SK-N-MC (cell line): ENCODE data around the gene CLEC4C.
"Not testable (repeated sequence)": the region's sequence is repeated elsewhere in the genome, so short reads cannot be mapped to it uniquely, and the experiment has no call there.

Experiments
- DNase-seq: peaks from one replicate; pipeline ENCODE4 v3.0.0-alpha.2; 2011; ENCODE audit warnings: low read depth, low spot score
- H3K27ac ChIP-seq: fragments of 200-600 bp; sonication (generic); 2 replicates; pipeline ENCODE4 v1.5.1; 2016; ENCODE audit warnings: mixed run types
- H3K36me3 ChIP-seq: fragments of 200-600 bp; sonication (generic); 2 replicates; pipeline ENCODE4 v1.6.1; 2017; ENCODE audit warnings: antibody characterized with exemption, low read length, mixed read lengths; ENCODE audit not compliant: insufficient read depth
- H3K4me3 ChIP-seq: fragments of 200-600 bp; sonication (generic); 2 replicates; pipeline ENCODE4 v1.5.1; 2016
- H3K9ac ChIP-seq: fragments of 200-600 bp; sonication (generic); 2 replicates; pipeline ENCODE4 v1.8.0; 2017; ENCODE audit warnings: mixed run types, mixed read lengths; ENCODE audit not compliant: insufficient read length
- H3K9me3 ChIP-seq: fragments of 200-600 bp; sonication (generic); 2 replicates; pipeline ENCODE4 v1.6.1; 2017; ENCODE audit warnings: low read depth, mild to moderate bottlenecking, antibody characterized with exemption, low read length, moderate library complexity, mixed read lengths
- EZH2 ChIP-seq: fragments of 200-600 bp; sonication (generic); IDR thresholded peaks from one replicate; pipeline ENCODE4 v1.6.1; 2017; ENCODE audit warnings: antibody characterized with exemption
- FOXP2 ChIP-seq: optimal IDR thresholded peaks from 2 replicates; pipeline ENCODE3; 2011; ENCODE audit warnings: mild to moderate bottlenecking, moderate library complexity; ENCODE audit not compliant: insufficient read depth; ENCODE audit errors: extremely low read length, control extremely low read depth
- POLR2AphosphoS5 ChIP-seq: IDR thresholded peaks from 2 replicates; pipeline ENCODE4 v1.6.1; 2012; ENCODE audit warnings: mild to moderate bottlenecking, low read depth, low read length, borderline replicate concordance

CLEC4C gene

DNA sequence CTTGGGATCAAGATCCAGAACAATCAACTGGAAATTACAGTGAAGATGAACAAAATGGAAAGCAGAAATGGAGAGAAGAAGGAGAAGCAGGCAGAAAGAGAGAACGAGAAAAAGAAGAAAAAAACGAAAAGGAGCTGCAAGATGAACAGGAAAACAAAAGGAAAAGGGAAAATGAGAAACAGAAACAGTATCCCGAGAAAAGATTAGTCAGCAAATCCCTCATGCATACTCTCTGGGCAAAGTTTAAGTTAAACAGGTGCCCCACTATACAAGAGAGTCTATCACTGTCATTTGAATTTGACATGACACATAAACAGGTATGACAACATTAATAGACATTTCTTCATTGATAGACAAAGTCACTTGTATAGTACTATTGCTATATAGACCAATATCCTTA is 22.8 kb upstream of the CLEC4C start:
- DNase-seq, result no peak
- no peak for TF ChIP-seq EZH2
- TF ChIP-seq FOXP2, result no peak
- no peak for TF ChIP-seq POLR2AphosphoS5
- Histone ChIP-seq H3K9ac (no peak overlapping the region), H3K4me3 (no peak overlapping the region), H3K36me3 (no peaks in the 10 kb centered on the region), H3K9me3 (no peaks in the 10 kb centered on the region), H3K27ac (no peak overlapping the region)

DNA sequence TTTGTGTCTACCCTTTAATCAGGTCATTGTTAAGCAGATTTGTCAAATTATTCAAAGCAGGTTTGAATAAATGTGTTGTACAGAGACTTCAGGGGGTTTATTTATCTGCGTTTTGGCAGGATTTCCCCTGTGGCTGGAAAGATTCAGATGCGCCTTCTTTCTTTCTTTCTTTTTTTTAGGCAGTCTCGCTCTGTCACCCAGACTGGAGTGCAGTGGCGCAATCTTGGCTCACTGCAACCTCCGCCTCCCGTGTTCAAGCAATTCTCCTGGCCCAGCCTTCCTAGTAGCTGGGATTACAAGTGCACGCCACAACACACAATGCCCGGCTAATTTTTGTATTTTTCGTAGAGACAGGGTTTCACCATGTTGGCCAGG is 11.6 kb upstream of the CLEC4C start:
- no peak for TF ChIP-seq EZH2
- no peak for TF ChIP-seq POLR2AphosphoS5
- Histone ChIP-seq H3K36me3 (no peaks in the 10 kb centered on the region), H3K4me3 (no peak overlapping the region; the same call in 1 of the 2 replicates), H3K9me3 (no peaks in the 10 kb centered on the region), H3K27ac (no peak overlapping the region), H3K9ac (peak overlapping the region; percentile 56)
- DNase-seq, result no peak

DNA sequence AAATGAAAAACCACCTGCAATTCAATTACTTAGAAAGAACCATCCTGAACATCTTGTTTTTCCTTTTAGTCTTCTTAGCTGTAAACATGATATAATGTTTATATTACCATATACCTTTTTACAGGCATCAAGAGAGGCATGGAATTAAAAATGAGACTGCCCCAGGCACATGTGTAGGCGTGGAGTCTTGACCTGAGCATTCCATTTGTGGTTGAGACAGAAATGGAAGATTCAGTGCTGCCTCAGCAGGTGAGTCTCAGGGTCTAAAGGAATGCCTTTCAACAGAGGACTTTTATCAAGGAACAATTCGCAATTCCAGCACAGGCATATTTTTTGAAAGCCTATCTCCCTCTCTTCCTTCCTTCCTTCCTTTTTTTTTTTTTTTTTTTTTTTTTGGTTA is 9.8 kb upstream of the CLEC4C start:
- Histone ChIP-seq H3K36me3 (no peaks in the 10 kb centered on the region), H3K4me3 (no peak overlapping the region)
- DNase-seq, result no peak

DNA sequence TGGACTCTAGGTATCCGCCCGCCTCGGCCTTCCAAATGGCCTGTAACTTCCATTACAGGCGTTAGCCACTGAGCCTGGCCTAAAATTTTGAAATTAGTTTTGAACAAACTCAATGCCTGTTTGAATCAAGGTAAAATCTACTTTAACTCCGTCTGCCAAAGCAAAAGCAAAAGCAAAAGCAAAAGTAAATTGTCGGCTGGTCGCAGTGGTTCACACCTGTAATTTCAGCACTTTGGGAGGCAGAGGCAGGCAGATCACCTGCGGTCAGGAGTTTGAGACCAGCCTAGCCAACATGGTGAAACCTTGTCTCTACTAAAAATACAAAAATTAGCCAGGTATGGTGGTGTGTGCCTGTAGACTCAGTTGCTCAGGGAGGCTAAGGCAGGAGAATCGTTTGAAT is 8.5 kb upstream of the CLEC4C start:
- DNase-seq, H3K27ac ChIP-seq, H3K4me3 ChIP-seq, H3K36me3 ChIP-seq, H3K9ac ChIP-seq, H3K9me3 ChIP-seq: not testable (repeated sequence)

More for the DNA sequence above, 9.8 kb upstream of the CLEC4C start:
- H3K9me3 ChIP-seq, result no peaks in the 10 kb centered on the region
- no peak for TF ChIP-seq POLR2AphosphoS5
- TF ChIP-seq FOXP2, result no peak
- no peak for TF ChIP-seq EZH2
- no peak overlapping the region for H3K9ac ChIP-seq
- H3K27ac ChIP-seq, result no peak overlapping the region

DNA sequence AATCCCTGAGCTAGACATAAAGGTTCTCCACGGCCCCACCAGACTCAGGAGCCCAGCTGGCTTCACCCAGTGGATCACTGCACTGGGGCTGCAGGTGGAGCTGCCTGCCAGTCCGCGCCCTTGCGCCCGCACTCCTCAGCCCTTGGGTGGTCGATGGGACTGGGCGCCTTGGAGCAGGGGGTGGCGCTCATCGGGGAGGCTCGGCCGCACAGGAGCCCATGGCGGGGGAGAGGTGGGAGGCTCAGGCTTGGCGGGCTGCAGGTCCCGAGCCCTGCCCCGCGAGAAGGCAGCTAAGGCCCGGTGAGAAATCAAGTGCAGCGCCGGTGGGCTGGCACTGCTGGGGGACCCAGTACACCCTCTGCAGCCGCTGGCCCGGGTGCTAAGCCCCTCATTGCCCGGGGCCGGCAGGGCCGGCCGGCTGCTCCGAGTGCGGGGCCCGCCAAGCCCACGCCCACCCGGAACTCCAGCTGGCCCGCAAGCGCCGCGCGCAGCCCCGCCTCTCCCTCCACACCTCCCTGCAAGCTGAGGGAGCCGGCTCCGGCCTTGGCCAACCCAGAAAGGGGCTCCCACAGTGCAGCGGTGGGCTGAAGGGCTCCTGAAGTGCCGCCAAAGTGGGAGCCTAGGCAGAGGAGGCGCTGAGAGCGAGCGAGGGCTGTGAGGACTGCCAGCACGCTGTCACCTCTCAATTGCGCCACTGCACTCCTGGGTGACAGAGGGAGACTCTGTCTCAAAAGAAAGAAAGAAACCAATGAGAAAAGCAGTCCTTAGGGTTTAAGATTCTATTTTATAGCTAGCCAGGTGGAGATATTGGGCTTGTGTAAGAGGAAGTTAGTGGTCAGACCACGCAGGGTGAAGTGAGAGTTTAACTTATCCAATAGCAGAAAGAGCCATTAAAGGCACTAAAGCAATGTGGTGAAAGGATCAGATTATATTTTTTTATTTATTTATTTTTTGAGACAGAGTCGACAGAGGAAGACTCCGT is 5.1 kb upstream of the CLEC4C start:
- not testable (repeated sequence) for H3K4me3 ChIP-seq, H3K36me3 ChIP-seq, DNase-seq, H3K9me3 ChIP-seq, H3K27ac ChIP-seq, H3K9ac ChIP-seq

DNA sequence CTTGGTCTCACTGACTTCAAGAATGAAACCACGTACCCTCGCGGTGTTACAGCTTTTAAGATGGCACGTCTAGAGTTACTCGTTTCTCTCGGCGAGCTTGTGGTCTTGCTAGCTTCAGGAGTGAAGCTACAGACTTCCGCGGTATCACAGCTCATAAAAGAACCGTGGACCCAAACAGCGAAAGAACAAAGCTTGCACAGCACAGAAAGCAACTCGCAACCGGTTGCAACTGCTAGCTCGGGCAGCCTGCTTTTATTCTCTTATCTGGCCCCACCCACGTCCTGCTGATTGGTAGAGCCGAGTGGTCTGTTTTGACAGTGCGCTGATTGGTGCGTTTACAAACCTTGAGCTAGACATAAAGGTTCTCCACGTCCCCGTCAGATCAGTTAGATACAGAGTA is 4.2 kb upstream of the CLEC4C start:
- Histone ChIP-seq H3K36me3 (no peaks in the 10 kb centered on the region), H3K27ac (no peak overlapping the region), H3K9me3 (no peaks in the 10 kb centered on the region), H3K4me3 (no peak overlapping the region), H3K9ac (no peak overlapping the region)
- DNase-seq, result no peak
- TF ChIP-seq EZH2 (no peak), FOXP2 (no peak), POLR2AphosphoS5 (no peak)

DNA sequence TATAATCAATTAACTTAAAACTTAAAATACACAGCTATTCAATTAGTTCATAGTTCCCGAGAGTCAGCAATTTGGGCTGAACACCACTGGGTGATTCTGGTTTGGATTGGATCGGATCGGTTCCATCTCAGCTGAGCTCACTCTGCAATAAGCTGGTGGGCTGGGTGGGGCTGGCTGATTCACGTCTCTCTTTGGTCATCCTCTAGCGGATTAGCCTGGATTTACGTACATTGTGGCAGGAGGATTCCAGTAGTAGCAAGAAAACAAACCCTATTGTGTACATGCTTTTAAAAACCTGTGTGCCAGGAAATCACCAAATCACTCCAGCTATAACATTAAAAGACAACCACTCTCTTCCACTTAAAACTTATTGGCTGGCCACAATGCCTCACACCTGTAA is 3.2 kb upstream of the CLEC4C start:
- no peaks in the 10 kb centered on the region for H3K9me3 ChIP-seq
- no peak overlapping the region for H3K27ac ChIP-seq
- DNase-seq, result no peak
- no peak for TF ChIP-seq EZH2
- TF ChIP-seq FOXP2, result no peak
- TF ChIP-seq POLR2AphosphoS5, result no peak
- no peak overlapping the region for H3K4me3 ChIP-seq
- H3K9ac ChIP-seq, result no peak overlapping the region
- H3K36me3 ChIP-seq, result no peaks in the 10 kb centered on the region

DNA sequence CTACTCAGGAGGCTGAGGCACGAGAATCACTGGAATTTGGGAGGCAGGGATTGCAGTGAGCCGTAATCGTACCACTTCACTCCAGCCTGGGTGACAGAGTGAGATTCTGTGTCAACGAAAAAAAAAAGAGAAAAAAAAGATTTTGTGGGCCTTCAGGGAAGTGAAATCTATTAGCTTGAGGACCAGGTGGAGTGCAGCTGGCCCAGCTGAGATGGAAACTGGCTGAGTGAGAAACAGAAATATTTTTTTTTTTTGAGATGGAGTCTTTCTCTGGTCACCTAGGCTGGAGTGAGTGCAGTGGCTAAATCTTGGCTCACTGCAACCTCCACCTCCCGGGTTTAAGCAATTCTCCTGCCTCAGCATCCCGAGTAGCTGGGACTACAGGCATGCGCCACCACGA is 2.3 kb upstream of the CLEC4C start:
- H3K27ac ChIP-seq, result no peak overlapping the region
- no peak for DNase-seq
- no peak overlapping the region for H3K9ac ChIP-seq
- no peaks in the 10 kb centered on the region for H3K36me3 ChIP-seq
- TF ChIP-seq POLR2AphosphoS5 (no peak), EZH2 (no peak), FOXP2 (no peak)
- H3K9me3 ChIP-seq, result no peaks in the 10 kb centered on the region
- H3K4me3 ChIP-seq, result no peak overlapping the region

DNA sequence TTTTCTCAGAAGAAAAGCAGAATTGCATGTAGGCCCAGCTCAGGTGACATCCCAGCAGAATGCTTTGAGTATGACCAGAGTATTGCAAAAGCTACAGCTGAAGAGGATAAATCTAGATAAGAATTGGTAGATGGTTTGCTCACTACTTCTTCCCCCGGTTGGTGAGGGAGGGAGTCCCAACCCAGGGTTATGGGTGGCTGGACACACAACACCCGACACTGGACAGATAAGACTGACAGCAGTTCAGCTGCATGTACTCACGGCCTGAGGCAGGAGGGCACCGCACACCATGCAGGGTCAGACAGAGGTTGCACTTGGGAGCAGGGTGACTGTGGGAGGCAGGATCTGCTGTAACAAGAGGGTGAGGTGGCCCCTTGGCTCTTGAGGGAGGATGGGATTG is 1.7 kb upstream of the CLEC4C start:
- no peak overlapping the region for H3K9ac ChIP-seq
- no peaks in the 10 kb centered on the region for H3K9me3 ChIP-seq
- H3K27ac ChIP-seq, result no peak overlapping the region
- TF ChIP-seq EZH2 (no peak), FOXP2 (no peak), POLR2AphosphoS5 (no peak)
- H3K36me3 ChIP-seq, result no peaks in the 10 kb centered on the region
- DNase-seq, result no peak
- no peak overlapping the region for H3K4me3 ChIP-seq
